Keratinocyte (primary cell): ENCODE measurements around the gene SCNN1B.

Source experiments
- EZH2 ChIP-seq: IDR thresholded peaks from one replicate; pipeline ENCODE4 v1.6.1; 2012; ENCODE audit warnings: inconsistent platforms, mild to moderate bottlenecking, low read length, moderate library complexity
- TF ChIP-seq, protein P1 (sequence below), 3 experiments: IDR thresholded peaks in 1 of 3; conservative IDR thresholded peaks in 1 of 3; optimal IDR thresholded peaks in 1 of 3; 2 replicates in 2 of 3; 3 replicates in 1 of 3; pipeline versions ENCODE3 to v1.5.1; 2011; ENCODE audit warnings: low read length in 3 of 3, mild to moderate bottlenecking in 3 of 3, moderate library complexity in 2 of 3, control low read depth in 1 of 3, inconsistent platforms in 1 of 3; ENCODE audit not compliant: insufficient read depth in 2 of 3; ENCODE audit errors: extremely low read depth in 1 of 3

DNA sequence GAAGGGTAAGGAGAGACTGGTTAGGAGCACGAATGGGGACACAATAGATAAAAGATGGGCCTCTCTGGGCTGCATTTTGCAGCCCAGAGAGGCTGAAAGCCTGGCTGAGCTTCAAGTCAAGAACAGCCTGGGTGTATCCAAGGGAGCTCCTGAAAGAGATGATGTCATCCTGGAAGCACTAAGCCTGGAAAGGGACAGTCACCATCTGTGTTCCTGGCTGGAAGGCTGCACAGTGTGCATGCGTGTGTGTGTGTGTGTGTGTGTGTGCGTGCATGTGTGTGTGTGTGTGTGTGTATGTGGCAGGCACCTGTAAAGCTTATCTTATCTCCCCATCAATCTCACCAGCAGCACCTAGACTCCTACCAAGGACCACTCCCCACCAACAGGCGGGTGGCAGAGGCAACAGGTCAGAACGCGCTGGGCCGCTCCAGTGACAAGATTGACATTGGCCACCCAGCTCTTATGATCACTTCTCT, 106.8 kb downstream of the SCNN1B start:
- TF ChIP-seq, protein P1, sequence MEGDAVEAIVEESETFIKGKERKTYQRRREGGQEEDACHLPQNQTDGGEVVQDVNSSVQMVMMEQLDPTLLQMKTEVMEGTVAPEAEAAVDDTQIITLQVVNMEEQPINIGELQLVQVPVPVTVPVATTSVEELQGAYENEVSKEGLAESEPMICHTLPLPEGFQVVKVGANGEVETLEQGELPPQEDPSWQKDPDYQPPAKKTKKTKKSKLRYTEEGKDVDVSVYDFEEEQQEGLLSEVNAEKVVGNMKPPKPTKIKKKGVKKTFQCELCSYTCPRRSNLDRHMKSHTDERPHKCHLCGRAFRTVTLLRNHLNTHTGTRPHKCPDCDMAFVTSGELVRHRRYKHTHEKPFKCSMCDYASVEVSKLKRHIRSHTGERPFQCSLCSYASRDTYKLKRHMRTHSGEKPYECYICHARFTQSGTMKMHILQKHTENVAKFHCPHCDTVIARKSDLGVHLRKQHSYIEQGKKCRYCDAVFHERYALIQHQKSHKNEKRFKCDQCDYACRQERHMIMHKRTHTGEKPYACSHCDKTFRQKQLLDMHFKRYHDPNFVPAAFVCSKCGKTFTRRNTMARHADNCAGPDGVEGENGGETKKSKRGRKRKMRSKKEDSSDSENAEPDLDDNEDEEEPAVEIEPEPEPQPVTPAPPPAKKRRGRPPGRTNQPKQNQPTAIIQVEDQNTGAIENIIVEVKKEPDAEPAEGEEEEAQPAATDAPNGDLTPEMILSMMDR (optimal IDR thresholded peaks at IDR 0.05 in 1 of 3, IDR thresholded peaks at IDR 0.05 in 1 of 3, conservative IDR thresholded peaks at IDR 0.05 in 1 of 3; ENCODE audit: extremely low read depth in 1 of 3, insufficient read depth in 2 of 3, low read length in 3 of 3): no peak
- no peak for TF ChIP-seq EZH2
